HepG2 (cell line): ENCODE data around the gene SLC24A4. TPM values are rescaled to one million over a fixed set of nuclear protein-coding genes. Genes with fewer than 3 reads are reported as not detected.

ENCODE experiments used
- ATAC-seq: fragments of 200-7000 bp; cut with Tn5 transposase; 3 replicates; pipeline ENCODE4 v1.9.1; 2020; ENCODE audit warnings: mild to moderate bottlenecking, moderate library complexity
- BruUV-seq: library from RNA; stranded (reverse); fragments of 400-500 nt; replicated peaks from 2 replicates; lab custom pipeline; 2021; lab: Mats Ljungman, UMichigan
- CTCF ChIA-PET: fragments of 300-600 bp; formaldehyde crosslinking; extraction: SDS; loops from one replicate; lab custom pipeline; 2021; ENCODE audit warnings: low total read pairs, inconsistent platforms, low intra/inter-chr PET ratio; lab: Yijun Ruan, JAX
- POLR2A ChIA-PET: fragments of 350-600 bp; sonication (Branson Sonifier 250); formaldehyde crosslinking; loops from one replicate; lab custom pipeline; 2020; ENCODE audit warnings: antibody characterized with exemption, inconsistent platforms; lab: Yijun Ruan, JAX
- DNase-seq: peaks from one replicate; pipeline ENCODE4 v3.0.0-alpha.2; 2015; ENCODE audit warnings: low spot score
- FAIRE-seq: peaks from 3 replicates; lab custom pipeline; 2011; peaks lifted over from hg19 to GRCh38; lab: Jason Lieb, UNC
- H2AFZ ChIP-seq: one replicate; pipeline ENCODE4 v1.6.1; 2011; ENCODE audit warnings: low read length, inconsistent platforms
- H3K27ac ChIP-seq: fragments of 300-600 bp; 3 replicates; pipeline ENCODE4 v1.8.0; 2011; ENCODE audit warnings: mixed run types, mild to moderate bottlenecking, mixed read lengths, low read length, inconsistent platforms; ENCODE audit not compliant: insufficient read depth; ENCODE audit errors: extremely low read length
- H3K27me3 ChIP-seq, 2 experiments: fragments of 200-600 bp in 1 of 2; 2 replicates in 1 of 2; 3 replicates in 1 of 2; pipeline versions ENCODE4 v1.6.0 to v1.8.0; 2011; ENCODE audit warnings: low read length in 2 of 2, mild to moderate bottlenecking in 2 of 2, moderate library complexity in 2 of 2, inconsistent platforms in 1 of 2; ENCODE audit not compliant: insufficient read depth in 2 of 2, control insufficient read depth in 1 of 2
- H3K36me3 ChIP-seq, 2 experiments: fragments of 200-600 bp in 1 of 2; replicated peaks in 1 of 2; 2 replicates in 1 of 2; 3 replicates in 1 of 2; pipeline versions ENCODE4 v1.5.1 to v1.8.0; 2011; ENCODE audit warnings: low read length in 2 of 2, inconsistent platforms in 1 of 2; ENCODE audit not compliant: insufficient read depth in 2 of 2, control insufficient read depth in 1 of 2
- H3K4me1 ChIP-seq: 2 replicates; pipeline ENCODE4 v1.5.1; 2012; ENCODE audit warnings: low read length, inconsistent platforms; ENCODE audit not compliant: insufficient read depth
- H3K4me2 ChIP-seq: 2 replicates; pipeline ENCODE4 v1.6.0; 2011; ENCODE audit warnings: low read depth, low read length, inconsistent platforms
- H3K4me3 ChIP-seq, 3 experiments: fragments of 200-600 bp in 1 of 3; sonication (generic), shearing (Covaris generic) in 1 of 3; replicated peaks in 1 of 3; 2 replicates each; pipeline ENCODE4 v1.5.1; 2011 to 2016; ENCODE audit warnings: low read length in 3 of 3, inconsistent platforms in 2 of 3, low read depth in 2 of 3, mild to moderate bottlenecking in 2 of 3, control low read depth in 1 of 3, mixed read lengths in 1 of 3; ENCODE audit not compliant: insufficient read depth in 1 of 3
- H3K79me2 ChIP-seq: one replicate; pipeline ENCODE4 v1.6.1; 2011; ENCODE audit warnings: low read length, inconsistent platforms; ENCODE audit not compliant: insufficient read depth
- H3K9ac ChIP-seq: 2 replicates; pipeline ENCODE4 v1.6.0; 2011; ENCODE audit warnings: mild to moderate bottlenecking, low read depth, low read length, inconsistent platforms; ENCODE audit not compliant: insufficient read depth
- H3K9me3 ChIP-seq: 2 replicates; pipeline ENCODE4 v1.5.1; 2012; ENCODE audit warnings: mild to moderate bottlenecking, low read length
- H4K20me1 ChIP-seq: 2 replicates; pipeline ENCODE4 v1.6.0; 2011; ENCODE audit warnings: inconsistent platforms, mild to moderate bottlenecking, low read length, moderate library complexity; ENCODE audit not compliant: insufficient read depth
- FLYWCH1 ChIP-seq: sonication (generic); formaldehyde crosslinking; IDR thresholded peaks from 2 replicates; pipeline ENCODE4 v1.8.1; 2023; ENCODE audit warnings: mild to moderate bottlenecking, missing genetic modification reagents
- GABPA ChIP-seq, 2 experiments: IDR thresholded peaks; 2 replicates each; pipeline ENCODE4 v1.6.1; 2011 to 2016; ENCODE audit warnings: low read depth in 2 of 2, low read length in 1 of 2, missing biosample characterization in 1 of 2, missing genetic modification characterization in 1 of 2
- MIER2 ChIP-seq: IDR thresholded peaks from 2 replicates; pipeline ENCODE4 v1.6.1; 2016; ENCODE audit warnings: missing biosample characterization, missing genetic modification reagents
- MLXIP ChIP-seq: sonication (generic); formaldehyde crosslinking; IDR thresholded peaks from 2 replicates; pipeline ENCODE4 v1.9.0; 2021; ENCODE audit warnings: missing genetic modification reagents, borderline replicate concordance
- NFIB ChIP-seq: sonication (generic); formaldehyde crosslinking; IDR thresholded peaks from 2 replicates; pipeline ENCODE4 v1.9.0; 2021; ENCODE audit warnings: missing genetic modification reagents, mild to moderate bottlenecking, borderline replicate concordance
- SAFB2 ChIP-seq: sonication (generic); formaldehyde crosslinking; IDR thresholded peaks from 2 replicates; pipeline ENCODE4 v1.5.1; 2020; ENCODE audit warnings: missing genetic modification reagents, low read depth, mild to moderate bottlenecking, borderline replicate concordance
- SUZ12 ChIP-seq: fragments of 150-350 bp; IDR thresholded peaks from 2 replicates; pipeline ENCODE4 v1.6.1; 2014; ENCODE audit warnings: low read depth, low read length
- ZBTB43 ChIP-seq: sonication (generic); formaldehyde crosslinking; conservative IDR thresholded peaks from 2 replicates; pipeline ENCODE4 v1.4.0; 2020; ENCODE audit warnings: missing genetic modification reagents
- ZNF296 ChIP-seq: sonication (generic); formaldehyde crosslinking; conservative IDR thresholded peaks from 2 replicates; pipeline ENCODE4 v1.5.0; 2020; ENCODE audit warnings: mild to moderate bottlenecking, missing genetic modification reagents
- ZNF33B ChIP-seq: sonication (generic); formaldehyde crosslinking; IDR thresholded peaks from 2 replicates; pipeline ENCODE4 v1.5.1; 2020; ENCODE audit warnings: mild to moderate bottlenecking, missing genetic modification reagents
- ZNF83 ChIP-seq: sonication (generic); formaldehyde crosslinking; IDR thresholded peaks from 2 replicates; pipeline ENCODE4 v1.4.0; 2020; ENCODE audit warnings: missing genetic modification reagents, mild to moderate bottlenecking, borderline replicate concordance
- WGBS: methylation state at CpG from one replicate; pipeline ENCODE4 v1.1.6; 2017; ENCODE audit warnings: low lambda C conversion rate; 5-methylcytosine and 5-hydroxymethylcytosine counted together
- in situ Hi-C: cut with HindIII; loops from 2 replicates; pipeline ENCODE4 v1.10.0; 2017; ENCODE audit warnings: low pct_unique_long_range_greater_than_20kb; ENCODE audit not compliant: extremely low pct_ligation_motif_present
- intact Hi-C: fragments of 100-400 bp; cut with micrococcal nuclease; formaldehyde crosslinking; loops from one replicate; pipeline ENCODE4 v1.10.0; 2022; ENCODE audit not compliant: unreplicated experiment
- polyA plus RNA-seq, 8 experiments: library from polyadenylated mRNA; depleted of rRNA in 3 of 8; stranded (reverse) in 7 of 8; unstranded in 1 of 8; fragments of >200 nt; fragmentation: Illumina TruSeq in 4 of 8; extraction: Trizol in 4 of 8; gene quantifications; 2 replicates each; pipeline versions ENCODE4 v1.2.1 to v1.2.3, GENCODE V29; 2011 to 2016; ENCODE audit warnings: low read depth in 4 of 8, missing spikeins in 1 of 8, mixed read lengths in 1 of 8; ENCODE audit not compliant: insufficient read depth in 1 of 8
- total RNA-seq, 5 experiments: library from RNA; depleted of rRNA; stranded (reverse); fragments of >200 nt; fragmentation: Illumina TruSeq; extraction: Trizol; gene quantifications; 2 replicates each; pipeline ENCODE4 v1.2.3, GENCODE V29; 2016; ENCODE audit warnings: low read depth in 1 of 5
- TF ChIP-seq, protein P1 (sequence below): sonication (generic); formaldehyde crosslinking; IDR thresholded peaks from 2 replicates; pipeline ENCODE4 v1.4.0; 2020; ENCODE audit warnings: missing genetic modification reagents

Gene SLC24A4
- total and polyA plus RNA-seq, 2 of the 13 experiments (the other 11 are each of a cell fraction or from before 2014, with no cell fraction given): not detected

- Histone ChIP-seq H3K27ac (no peak overlapping the region), H3K4me3 (no peak overlapping the region), H4K20me1 (no peaks in the 10 kb centered on the region), H3K4me1 (peaks cover 26% of the 10 kb centered on the region), H3K9ac (no peak overlapping the region), H3K79me2 (no peaks in the 10 kb centered on the region), H3K4me2 (no peak overlapping the region), H3K36me3 (no peaks in the 10 kb centered on the region), H3K9me3 (no peaks in the 10 kb centered on the region)
- in situ Hi-C loops: no loop called here
- no peak for FAIRE-seq
- 75% methylated on average over 9 of the region's 12 CpGs for WGBS
- no peak for DNase-seq
- TF ChIP-seq, protein P1, sequence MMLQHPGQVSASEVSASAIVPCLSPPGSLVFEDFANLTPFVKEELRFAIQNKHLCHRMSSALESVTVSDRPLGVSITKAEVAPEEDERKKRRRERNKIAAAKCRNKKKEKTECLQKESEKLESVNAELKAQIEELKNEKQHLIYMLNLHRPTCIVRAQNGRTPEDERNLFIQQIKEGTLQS (CRISPR knock-in tag): no peak
- no peak for TF ChIP-seq MIER2
- no peak for TF ChIP-seq ZBTB43 (CRISPR knock-in tag)
- TF ChIP-seq ZNF83 (CRISPR knock-in tag): no peak
- TF ChIP-seq, all 625 proteins: peak for 0
- POLR2A ChIA-PET: no interaction called here
- BruUV-seq: no TSS peak
- CTCF ChIA-PET: no interaction called here
- no peak overlapping the region for H2AFZ ChIP-seq
- H3K27me3 ChIP-seq: peaks cover 0 to 21% of the 10 kb centered on the region in 2 experiments; a peak in 2 of 5 replicates
- intact Hi-C loops: no loop called here
- no peak for ATAC-seq
Measured at GRCh38 chr14:92389598-92390158, 66.7 kb downstream of the SLC24A4 start.

- Histone ChIP-seq H3K9me3 (no peaks in the 10 kb centered on the region), H3K27me3 (peaks cover 2 to 21% of the 10 kb centered on the region in 2 experiments; a peak in 3 of 5 replicates), H3K4me1 (peaks cover 16% of the 10 kb centered on the region), H3K4me2 (no peak overlapping the region), H3K9ac (no peak overlapping the region), H3K79me2 (no peaks in the 10 kb centered on the region), H3K4me3 (no peak overlapping the region), H2AFZ (no peak overlapping the region), H4K20me1 (no peaks in the 10 kb centered on the region), H3K36me3 (no peaks in the 10 kb centered on the region), H3K27ac (no peak overlapping the region)
- in situ Hi-C loops (no loop called here), intact Hi-C loops (no loop called here)
- ATAC-seq (no peak), DNase-seq (no peak), FAIRE-seq (no peak)
- CTCF ChIA-PET: no interaction called here
- BruUV-seq: no TSS peak
- 31% methylated on average over 6 of the region's 10 CpGs for WGBS
- POLR2A ChIA-PET: no interaction called here
- no peak for TF ChIP-seq GABPA (IDR thresholded peaks at IDR 0.05; ENCODE audit: low read depth, low read length)
- no peak for TF ChIP-seq GABPA (CRISPR knock-in tag; IDR thresholded peaks at IDR 0.05; ENCODE audit: low read depth)
- no peak for TF ChIP-seq SAFB2 (CRISPR knock-in tag)
- no peak for TF ChIP-seq MLXIP (CRISPR knock-in tag)
- no peak for TF ChIP-seq NFIB (CRISPR knock-in tag)
- TF ChIP-seq FLYWCH1 (CRISPR knock-in tag): no peak
- TF ChIP-seq ZNF33B (CRISPR knock-in tag): no peak
- TF ChIP-seq ZNF296 (CRISPR knock-in tag): no peak
- no peak for TF ChIP-seq SUZ12
Measured at GRCh38 chr14:92391726-92392125, 68.8 kb downstream of the SLC24A4 start.
